OCI-LY7 (cell line): ENCODE results near the gene TRAM2. TPM values are rescaled to one million over a fixed set of nuclear protein-coding genes. Genes with fewer than 3 reads are reported as not detected.

Experiments used
- BruUV-seq: library from RNA; stranded (reverse); fragments of 400-500 nt; replicated peaks from 2 replicates; lab custom pipeline; 2021; lab: Mats Ljungman, UMichigan
- CTCF ChIA-PET: fragments of 300-600 bp; sonication (Branson Sonifier 250); formaldehyde crosslinking; loops from one replicate; lab custom pipeline; 2022; ENCODE audit warnings: antibody characterized with exemption; ENCODE audit not compliant: unreplicated experiment; lab: Charles Lee
- POLR2A ChIA-PET: fragments of 300-600 bp; sonication (Branson Sonifier 250); formaldehyde crosslinking; loops from one replicate; lab custom pipeline; 2022; ENCODE audit warnings: antibody characterized with exemption; lab: Charles Lee
- DNase-seq: peaks from one replicate; pipeline ENCODE4 v3.0.0-alpha.2; 2015; ENCODE audit warnings: low spot score
- H2AFZ ChIP-seq: fragments of 200-600 bp; sonication (generic), shearing (Covaris generic); 2 replicates; pipeline ENCODE4 v1.6.1; 2014; ENCODE audit warnings: mild to moderate bottlenecking, antibody characterized with exemption, low read length, moderate library complexity
- H3K27ac ChIP-seq: fragments of 200-600 bp; sonication (generic); 2 replicates; pipeline ENCODE4 v1.5.1; 2014; ENCODE audit warnings: mixed run types, low read depth, mild to moderate bottlenecking, moderate library complexity, low read length, inconsistent platforms; ENCODE audit not compliant: poor library complexity, severe bottlenecking
- H3K36me3 ChIP-seq: fragments of 200-600 bp; sonication (generic); 2 replicates; pipeline ENCODE4 v1.6.1; 2014; ENCODE audit warnings: mild to moderate bottlenecking, antibody characterized with exemption, low read length, moderate library complexity, mixed read lengths; ENCODE audit not compliant: insufficient read depth
- H3K4me1 ChIP-seq: fragments of 200-600 bp; sonication (generic); 2 replicates; pipeline ENCODE4 v1.5.1; 2014; ENCODE audit warnings: mild to moderate bottlenecking, low read length; ENCODE audit not compliant: insufficient read depth, poor library complexity, severe bottlenecking
- H3K4me2 ChIP-seq: fragments of 200-600 bp; sonication (generic); 2 replicates; pipeline ENCODE4 v1.6.1; 2014; ENCODE audit warnings: mild to moderate bottlenecking, low read length
- H3K4me3 ChIP-seq: fragments of 200-600 bp; sonication (generic); 2 replicates; pipeline ENCODE4 v1.5.1; 2014; ENCODE audit warnings: mild to moderate bottlenecking, low read depth, low read length; ENCODE audit not compliant: poor library complexity, severe bottlenecking
- H3K79me2 ChIP-seq: fragments of 200-600 bp; sonication (generic); 2 replicates; pipeline ENCODE4 v1.6.1; 2016; ENCODE audit warnings: low read depth, mild to moderate bottlenecking, low read length, moderate library complexity, mixed read lengths; ENCODE audit not compliant: insufficient read depth
- H3K9me2 ChIP-seq: fragments of 200-600 bp; sonication (generic); 2 replicates; pipeline ENCODE4 v1.6.1; 2016; ENCODE audit warnings: mild to moderate bottlenecking, low read length, mixed read lengths; ENCODE audit not compliant: insufficient read depth
- H3K9me3 ChIP-seq: fragments of 200-600 bp; sonication (generic); 2 replicates; pipeline ENCODE4 v1.6.1; 2014; ENCODE audit warnings: mild to moderate bottlenecking, mixed run types, low read length, mixed read lengths
- H4K20me1 ChIP-seq: fragments of 200-600 bp; sonication (generic); 2 replicates; pipeline ENCODE4 v1.6.1; 2014; ENCODE audit warnings: mild to moderate bottlenecking, antibody characterized with exemption, low read length, moderate library complexity, mixed read lengths; ENCODE audit not compliant: insufficient read depth
- CTCF ChIP-seq: fragments of 200-600 bp; sonication (generic); conservative IDR thresholded peaks from 2 replicates; pipeline ENCODE4 v1.5.1; 2014; ENCODE audit warnings: mild to moderate bottlenecking, antibody characterized with exemption, low read length, moderate library complexity, mixed read lengths
- EZH2phosphoT487 ChIP-seq: fragments of 200-600 bp; sonication (generic); IDR thresholded peaks from 2 replicates; pipeline ENCODE4 v1.6.1; 2018; ENCODE audit warnings: low read depth, borderline replicate concordance, mild to moderate bottlenecking, mixed run types, antibody characterized with exemption, low read length, moderate library complexity, mixed read lengths
- intact Hi-C: fragments of 100-400 bp; cut with micrococcal nuclease; formaldehyde crosslinking; loops from one replicate; pipeline ENCODE4 v1.10.0; 2022; ENCODE audit not compliant: unreplicated experiment
- total RNA-seq, 2 experiments: library from RNA; depleted of rRNA in 1 of 2; stranded (reverse); fragments of >200 nt in 1 of 2; shearing (Covaris generic) in 1 of 2; gene quantifications; 2 replicates each; pipeline ENCODE4 v1.2.3, GENCODE V29; 2014 to 2022

The TRAM2 gene
- total RNA-seq, 2 experiments from 2014 or later = 19.3 to 38.2 TPM

GRCh38 chr6:52616059-52616690 is 39.3 kb upstream of the TRAM2 start:
- Histone ChIP-seq H3K4me3 (no peak overlapping the region), H3K4me1 (no peaks in the 10 kb centered on the region), H3K4me2 (no peak overlapping the region), H4K20me1 (no peaks in the 10 kb centered on the region), H2AFZ (no peak overlapping the region), H3K9me2 (no peaks in the 10 kb centered on the region), H3K36me3 (no peaks in the 10 kb centered on the region), H3K79me2 (no peaks in the 10 kb centered on the region), H3K9me3 (no peaks in the 10 kb centered on the region), H3K27ac (no peak overlapping the region)
- ChIA-PET POLR2A (no interaction called here), CTCF (no interaction called here)
- intact Hi-C loops = no loop called here
- no peak for DNase-seq
- no TSS peak for BruUV-seq
- TF ChIP-seq CTCF = no peak
- TF ChIP-seq EZH2phosphoT487 = no peak

- CTCF ChIA-PET = no interaction called here
- intact Hi-C loops = no loop called here
- no peak overlapping the region for H3K4me2 ChIP-seq
- POLR2A ChIA-PET = interaction anchor here (0.6 to 1.4 kb wide), 3 partner anchors 17 to 29 kb away, joined by 3 to 4 read pairs (median 3); no protein-coding TSS in a partner anchor
- no peak for DNase-seq
- no peaks in the 10 kb centered on the region for H3K4me1 ChIP-seq
- H3K9me2 ChIP-seq = no peaks in the 10 kb centered on the region
- no TSS peak for BruUV-seq
- H3K27ac ChIP-seq = no peak overlapping the region
- no peaks in the 10 kb centered on the region for H3K36me3 ChIP-seq
- no peak overlapping the region for H2AFZ ChIP-seq
- no peaks in the 10 kb centered on the region for H4K20me1 ChIP-seq
- no peaks in the 10 kb centered on the region for H3K9me3 ChIP-seq
- TF ChIP-seq CTCF = no peak
- TF ChIP-seq EZH2phosphoT487 = no peak
- no peak overlapping the region for H3K4me3 ChIP-seq
- H3K79me2 ChIP-seq = no peaks in the 10 kb centered on the region
Observed at GRCh38 chr6:52612336-52613054, 35.6 kb upstream of the TRAM2 start.

- Histone ChIP-seq H3K4me1 (no peaks in the 10 kb centered on the region), H3K36me3 (no peaks in the 10 kb centered on the region), H3K9me3 (no peaks in the 10 kb centered on the region), H2AFZ (no peak overlapping the region), H3K4me2 (no peak overlapping the region), H3K9me2 (no peaks in the 10 kb centered on the region), H3K79me2 (no peaks in the 10 kb centered on the region), H4K20me1 (no peaks in the 10 kb centered on the region), H3K4me3 (no peak overlapping the region), H3K27ac (no peak overlapping the region)
- no peak for TF ChIP-seq CTCF
- ChIA-PET POLR2A (interaction anchor here (0.6 to 1.4 kb wide), 3 partner anchors 17 to 29 kb away, joined by 3 to 4 read pairs (median 3); no protein-coding TSS in a partner anchor), CTCF (no interaction called here)
- intact Hi-C loops = no loop called here
- no TSS peak for BruUV-seq
- no peak for DNase-seq
Observed at GRCh38 chr6:52611833-52612232, 35.0 kb upstream of the TRAM2 start.
